GM12872 (cell line): ENCODE measurements around the gene KCNJ2.

Experiments
- CTCF ChIP-seq: IDR thresholded peaks from 3 replicates; pipeline ENCODE4 v1.5.1; 2011; ENCODE audit warnings: low read depth, mild to moderate bottlenecking, low read length, moderate library complexity; ENCODE audit not compliant: insufficient read depth

Gene KCNJ2

GRCh38 chr17:70184770-70185169 is 15.4 kb downstream of the KCNJ2 start:
- TF ChIP-seq CTCF, result no peak

DNA sequence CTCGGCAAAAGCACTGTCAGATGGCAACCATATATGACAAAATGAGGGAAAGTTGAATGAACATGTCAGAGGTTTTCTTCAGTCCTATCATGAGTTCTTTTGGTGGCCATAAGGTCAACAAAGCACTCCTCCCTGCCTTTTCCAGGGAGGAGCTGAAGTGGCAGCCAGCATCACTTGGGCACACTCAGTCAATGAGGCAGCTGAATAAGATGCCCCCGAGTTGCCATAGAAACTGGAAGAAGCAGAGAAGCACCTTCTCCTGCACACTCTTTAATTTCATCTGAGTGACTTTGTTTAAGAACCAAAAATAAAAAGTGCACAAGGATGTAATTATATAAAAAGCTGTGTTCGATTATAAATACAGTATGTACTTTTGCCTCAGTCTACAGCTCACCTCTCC is 16.0 kb downstream of the KCNJ2 start:
- TF ChIP-seq CTCF, result no peak

- no peak for TF ChIP-seq CTCF
Measured at GRCh38 chr17:70187383-70187782, 18.1 kb downstream of the KCNJ2 start.

DNA sequence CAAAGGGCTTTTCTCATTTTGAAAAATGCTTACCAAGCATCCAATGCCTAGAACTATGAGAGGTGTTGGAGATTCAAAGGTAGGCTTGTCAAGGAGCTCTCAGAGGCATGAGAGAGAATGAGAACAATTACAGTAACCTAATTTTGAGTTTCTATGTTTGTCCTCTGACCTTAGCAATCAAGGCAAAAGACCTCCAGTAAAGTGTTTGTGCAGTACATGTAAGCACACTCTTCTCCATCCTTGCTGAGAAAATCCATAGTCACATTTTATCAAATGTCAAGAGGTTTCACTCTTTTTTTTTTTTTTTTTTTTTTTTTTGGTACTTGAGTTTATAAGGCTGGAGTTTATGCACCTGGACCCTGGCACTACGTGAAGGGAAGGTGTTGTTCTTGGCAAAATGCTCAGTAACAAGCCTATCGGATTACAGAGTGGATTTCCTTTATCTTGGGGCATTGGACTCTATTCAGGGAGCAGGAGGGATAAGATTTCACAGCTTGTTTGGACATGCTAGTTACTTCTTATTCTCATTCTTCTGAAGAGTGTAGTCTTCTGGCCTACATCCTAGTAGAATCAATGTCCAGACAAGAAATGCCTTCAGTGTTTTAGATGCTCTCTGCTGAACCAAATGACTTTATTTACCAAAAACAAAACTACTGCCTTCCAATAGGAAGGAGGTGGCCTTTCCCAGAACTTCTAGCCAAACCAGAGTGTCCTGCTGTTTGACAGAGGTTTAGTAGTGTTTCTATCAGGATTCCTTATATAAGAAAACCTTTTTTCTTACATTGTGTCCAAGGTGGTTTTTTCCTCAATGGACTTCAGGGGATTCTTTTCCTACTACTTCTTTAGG is 21.9 kb downstream of the KCNJ2 start:
- TF ChIP-seq CTCF, result no peak

- no peak for TF ChIP-seq CTCF
Measured at GRCh38 chr17:70195091-70195490, 25.8 kb downstream of the KCNJ2 start.

DNA sequence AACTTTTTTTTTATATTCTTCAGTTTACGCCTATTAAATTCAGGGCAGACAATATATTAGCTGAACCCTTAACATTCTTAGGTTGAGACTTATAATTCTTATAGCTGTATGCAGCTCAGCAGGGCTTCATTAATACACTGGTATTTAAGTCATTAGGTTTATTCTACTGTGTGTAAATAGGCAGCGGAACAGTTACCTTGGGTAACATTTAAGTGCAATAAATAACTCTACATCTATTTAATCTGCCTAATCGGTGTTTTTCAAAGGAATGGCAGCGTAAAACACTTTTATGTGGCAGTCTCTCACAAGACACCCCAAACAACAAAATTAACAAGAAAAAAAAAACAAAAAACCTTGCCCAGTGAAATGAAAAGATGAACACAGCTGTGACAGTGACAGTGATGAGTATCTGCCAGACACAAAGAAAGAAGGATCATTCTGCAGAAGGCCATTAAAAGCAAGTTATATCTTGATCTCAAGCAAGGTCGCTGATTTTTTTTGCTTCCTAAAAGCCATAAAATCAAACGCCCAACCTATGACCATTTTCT is 32.6 kb downstream of the KCNJ2 start:
- no peak for TF ChIP-seq CTCF

GRCh38 chr17:70202840-70203239 is 33.5 kb downstream of the KCNJ2 start:
- no peak for TF ChIP-seq CTCF
